Tibial nerve (tissue), 3 donors: Measurements from ENCODE around the gene MDGA2.
"Not testable (repeated sequence)": the region's sequence is repeated elsewhere in the genome, so short reads cannot be mapped to it uniquely, and the experiment has no call there.

Experiments
- POLR2A ChIP-seq, 2 donors: fragments of 450-650 bp; IDR thresholded peaks; one replicate each; pipeline ENCODE4 v1.6.1; 2017; ENCODE audit warnings: antibody characterized with exemption in 2 of 2, mild to moderate bottlenecking in 2 of 2, moderate library complexity in 2 of 2
- TF ChIP-seq, protein P1 (sequence below), 5 experiments: fragments of 200-600 bp in 3 of 5; fragments of 450-650 bp in 2 of 5; sonication (generic) in 3 of 5; IDR thresholded peaks; one replicate each; pipeline ENCODE4 v1.5.1; 2016 to 2019; ENCODE audit warnings: antibody characterized with exemption in 5 of 5, mild to moderate bottlenecking in 3 of 5, moderate library complexity in 2 of 5

- TF ChIP-seq, protein P1, sequence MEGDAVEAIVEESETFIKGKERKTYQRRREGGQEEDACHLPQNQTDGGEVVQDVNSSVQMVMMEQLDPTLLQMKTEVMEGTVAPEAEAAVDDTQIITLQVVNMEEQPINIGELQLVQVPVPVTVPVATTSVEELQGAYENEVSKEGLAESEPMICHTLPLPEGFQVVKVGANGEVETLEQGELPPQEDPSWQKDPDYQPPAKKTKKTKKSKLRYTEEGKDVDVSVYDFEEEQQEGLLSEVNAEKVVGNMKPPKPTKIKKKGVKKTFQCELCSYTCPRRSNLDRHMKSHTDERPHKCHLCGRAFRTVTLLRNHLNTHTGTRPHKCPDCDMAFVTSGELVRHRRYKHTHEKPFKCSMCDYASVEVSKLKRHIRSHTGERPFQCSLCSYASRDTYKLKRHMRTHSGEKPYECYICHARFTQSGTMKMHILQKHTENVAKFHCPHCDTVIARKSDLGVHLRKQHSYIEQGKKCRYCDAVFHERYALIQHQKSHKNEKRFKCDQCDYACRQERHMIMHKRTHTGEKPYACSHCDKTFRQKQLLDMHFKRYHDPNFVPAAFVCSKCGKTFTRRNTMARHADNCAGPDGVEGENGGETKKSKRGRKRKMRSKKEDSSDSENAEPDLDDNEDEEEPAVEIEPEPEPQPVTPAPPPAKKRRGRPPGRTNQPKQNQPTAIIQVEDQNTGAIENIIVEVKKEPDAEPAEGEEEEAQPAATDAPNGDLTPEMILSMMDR (IDR thresholded peaks at IDR 0.05): not testable (repeated sequence)
- not testable (repeated sequence) for TF ChIP-seq POLR2A (IDR thresholded peaks at IDR 0.05)
Measured at GRCh38 chr14:47171896-47172295, 503.5 kb downstream of the MDGA2 start.
